GM06990 (cell line): ENCODE measurements around the gene CDPF1.
"Not testable (repeated sequence)": the region's sequence is repeated elsewhere in the genome, so short reads cannot be mapped to it uniquely, and the experiment has no call there.

ENCODE experiments used
- DNase-seq: peaks from one replicate; pipeline ENCODE4 v3.0.0-alpha.2; 2011; ENCODE audit not compliant: insufficient read length; ENCODE audit errors: extremely low read depth
- H3K27me3 ChIP-seq: replicated peaks from 2 replicates; pipeline ENCODE4 v1.6.0; 2011; ENCODE audit warnings: low read length; ENCODE audit not compliant: control insufficient read depth, insufficient read depth
- H3K36me3 ChIP-seq: 2 replicates; pipeline ENCODE4 v1.5.1; 2011; ENCODE audit warnings: low read length; ENCODE audit not compliant: control insufficient read depth, insufficient read depth
- H3K4me3 ChIP-seq: replicated peaks from 2 replicates; pipeline ENCODE4 v1.5.1; 2011; ENCODE audit warnings: low read depth, mild to moderate bottlenecking, control low read depth, low read length
- CTCF ChIP-seq: IDR thresholded peaks from 2 replicates; pipeline ENCODE4 v1.5.1; 2011; ENCODE audit warnings: low read length, control low read depth, mild to moderate bottlenecking, inconsistent platforms; ENCODE audit not compliant: insufficient read depth, poor library complexity, severe bottlenecking

Gene CDPF1

GRCh38 chr22:46272196-46272595 is 22.1 kb upstream of the CDPF1 start:
- no peak for TF ChIP-seq CTCF
- no peak for DNase-seq
- Histone ChIP-seq H3K4me3 (no peak overlapping the region), H3K27me3 (no peaks in the 10 kb centered on the region), H3K36me3 (peaks cover 11% of the 10 kb centered on the region)

DNA sequence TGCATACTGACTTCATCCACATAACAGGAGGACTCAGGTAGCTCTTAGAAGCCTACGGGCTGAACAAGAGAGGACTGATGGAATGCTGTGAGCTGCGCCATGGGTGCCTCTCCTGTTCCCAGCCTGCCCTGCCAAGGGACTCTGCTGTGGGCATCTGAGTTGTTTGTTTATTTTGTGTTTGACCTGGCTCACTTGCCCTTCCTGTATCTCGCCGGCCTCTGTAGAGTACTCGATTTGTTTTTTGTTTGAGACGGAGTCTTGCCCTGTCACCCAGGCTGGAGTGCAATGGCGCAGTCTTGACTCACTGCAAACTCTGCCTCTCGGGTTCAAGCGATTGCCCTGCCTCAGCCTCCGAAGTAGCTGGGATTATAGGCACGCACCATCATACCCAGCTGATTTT is 19.5 kb upstream of the CDPF1 start:
- no peak for TF ChIP-seq CTCF
- no peaks in the 10 kb centered on the region for H3K27me3 ChIP-seq

GRCh38 chr22:46267431-46268279 is 17.6 kb upstream of the CDPF1 start, which contains the start of gene TTC38:
Gene TTC38, plus strand, starts transcription at chr22:46268008. Its CDS starts 32 bp downstream, at chr22:46268040.
- DNase-seq, result peak; percentile 75
- Histone ChIP-seq H3K36me3 (peaks cover under 1% of the 10 kb centered on the region; the same call in 1 of the 2 replicates), H3K4me3 (peak within 1 kb of the TSS; percentile 81), H3K27me3 (no peaks in the 10 kb centered on the region)
- TF ChIP-seq CTCF, result no peak

More for the DNA sequence above, 19.5 kb upstream of the CDPF1 start:
- Histone ChIP-seq H3K4me3 (no peak overlapping the region), H3K36me3 (peaks cover 11% of the 10 kb centered on the region)
- DNase-seq, result no peak

- H3K4me3 ChIP-seq, H3K36me3 ChIP-seq, H3K27me3 ChIP-seq, DNase-seq: not testable (repeated sequence)
Observed at GRCh38 chr22:46265627-46266026, 15.5 kb upstream of the CDPF1 start.

- H3K27me3 ChIP-seq, H3K4me3 ChIP-seq, H3K36me3 ChIP-seq, DNase-seq: not testable (repeated sequence)
Observed at GRCh38 chr22:46264520-46264919, 14.4 kb upstream of the CDPF1 start.

DNA sequence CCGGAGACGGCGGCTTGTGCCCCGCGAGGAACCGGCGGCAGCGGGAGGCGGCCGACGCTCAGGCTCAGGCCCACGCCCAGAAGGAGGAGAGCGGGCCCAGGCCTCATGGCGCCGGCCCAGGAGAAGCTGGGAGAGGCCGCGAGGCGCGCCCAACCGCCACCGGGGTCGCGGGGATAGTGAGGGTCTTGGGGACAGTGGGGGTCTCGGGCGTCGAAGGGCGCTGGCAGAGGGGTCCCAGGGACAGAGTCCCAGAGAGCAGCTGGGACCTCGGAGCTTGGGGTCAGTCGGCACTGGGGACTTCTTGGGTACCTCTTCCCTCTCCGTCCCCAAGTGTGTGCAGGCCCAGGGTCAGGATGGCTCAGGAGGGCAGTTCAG is 13.1 kb upstream of the CDPF1 start, which contains the start of gene PKDREJ:
Gene PKDREJ, minus strand, starts transcription at position 128 of the 375 bp plus-strand sequence. Its CDS starts 21 bp downstream, at position 107.
- H3K27me3 ChIP-seq, result no peaks in the 10 kb centered on the region
- no peaks in the 10 kb centered on the region for H3K36me3 ChIP-seq
- TF ChIP-seq CTCF, result no peak
- no peak for DNase-seq
- no peak within 1 kb of the TSS for H3K4me3 ChIP-seq
